HCT116 (cell line): Measurements from ENCODE around the gene TRPM5. TPM values are rescaled to one million over a fixed set of nuclear protein-coding genes. Genes with fewer than 3 reads are reported as not detected.

Experiments used
- ATAC-seq: fragments of 200-7000 bp; cut with Tn5 transposase; 2 replicates; pipeline ENCODE4 v1.9.1; 2020; ENCODE audit warnings: mild to moderate bottlenecking, moderate library complexity
- BruUV-seq: library from RNA; stranded (reverse); fragments of 400-500 nt; replicated peaks from 2 replicates; lab custom pipeline; 2021; lab: Mats Ljungman, UMichigan
- CTCF ChIA-PET: fragments of 300-600 bp; sonication (Branson Sonifier 250); formaldehyde crosslinking; loops from one replicate; lab custom pipeline; 2021; ENCODE audit warnings: antibody characterized with exemption; lab: Charles Lee
- POLR2A ChIA-PET: fragments of 300-600, 350-600 bp; sonication (Branson Sonifier 250); formaldehyde crosslinking; loops from one replicate; lab custom pipeline; 2021; ENCODE audit warnings: antibody characterized with exemption; lab: Charles Lee
- RAD21 ChIA-PET, 2 experiments: fragments of 300-600 bp; sonication (Branson Sonifier 250); formaldehyde crosslinking; loops; one replicate each; lab custom pipeline; 2023; ENCODE audit warnings: low total read pairs in 2 of 2; ENCODE audit not compliant: uncharacterized antibody in 2 of 2, unreplicated experiment in 2 of 2, low non-redundant PET in 1 of 2; lab: Charles Lee
- DNase-seq: peaks from one replicate; pipeline ENCODE4 v3.0.0-alpha.2; 2010; ENCODE audit warnings: low read depth, low spot score
- H2AFZ ChIP-seq: fragments of 200-600 bp; shearing (Covaris generic), sonication (generic); 2 replicates; pipeline ENCODE4 v1.6.1; 2017; ENCODE audit warnings: low read depth, mixed run types, mixed read lengths, antibody characterized with exemption, low read length; ENCODE audit not compliant: poor library complexity, severe bottlenecking
- H3K27ac ChIP-seq: 2 replicates; pipeline ENCODE4 v1.5.1; 2012; ENCODE audit warnings: low read depth, low read length
- H3K27me3 ChIP-seq: fragments of 200-600 bp; sonication (generic); 2 replicates; pipeline ENCODE4 v1.6.1; 2016; ENCODE audit warnings: mixed run types, low read length, mixed read lengths; ENCODE audit not compliant: insufficient read depth
- H3K36me3 ChIP-seq, 2 experiments: fragments of 200-500 bp in 1 of 2; fragments of 200-600 bp in 1 of 2; sonication (Bioruptor generic) in 1 of 2; sonication (generic) in 1 of 2; 2 replicates each; pipeline versions ENCODE4 v1.5.1 to v1.6.1; 2014 to 2016; ENCODE audit warnings: low read length in 2 of 2, inconsistent platforms in 1 of 2, mixed read lengths in 1 of 2, mixed run types in 1 of 2; ENCODE audit not compliant: insufficient read depth in 2 of 2, control insufficient read depth in 1 of 2
- H3K4me1 ChIP-seq, 2 experiments: fragments of 200-600 bp in 1 of 2; sonication (generic) in 1 of 2; 2 replicates each; pipeline versions ENCODE4 v1.5.1 to v1.6.1; 2012 to 2017; ENCODE audit warnings: low read length in 2 of 2, inconsistent platforms in 1 of 2, mild to moderate bottlenecking in 1 of 2, mixed read lengths in 1 of 2, mixed run types in 1 of 2, moderate library complexity in 1 of 2; ENCODE audit not compliant: insufficient read depth in 2 of 2, control insufficient read depth in 1 of 2
- H3K4me2 ChIP-seq: fragments of 200-600 bp; sonication (generic); 2 replicates; pipeline ENCODE4 v1.6.1; 2017; ENCODE audit warnings: mixed run types, low read length, mixed read lengths
- H3K4me3 ChIP-seq, 2 experiments: fragments of 200-600 bp in 1 of 2; sonication (generic) in 1 of 2; replicated peaks in 1 of 2; 2 replicates each; pipeline ENCODE4 v1.5.1; 2011 to 2016; ENCODE audit warnings: low read length in 2 of 2, control low read depth in 1 of 2, low read depth in 1 of 2, mild to moderate bottlenecking in 1 of 2, mixed read lengths in 1 of 2, mixed run types in 1 of 2
- H3K79me2 ChIP-seq: fragments of 200-600 bp; sonication (generic); 2 replicates; pipeline ENCODE4 v1.6.1; 2017; ENCODE audit warnings: mild to moderate bottlenecking, mixed run types, low read length, moderate library complexity, mixed read lengths; ENCODE audit not compliant: insufficient read depth
- H3K9ac ChIP-seq: fragments of 200-600 bp; sonication (generic); 2 replicates; pipeline ENCODE4 v1.6.1; 2016; ENCODE audit warnings: low read length, mixed read lengths
- H3K9me2 ChIP-seq: fragments of 200-600 bp; sonication (generic), shearing (Covaris generic); 2 replicates; pipeline ENCODE4 v1.6.1; 2017; ENCODE audit warnings: mixed run types, mild to moderate bottlenecking, moderate library complexity; ENCODE audit not compliant: insufficient read depth
- H3K9me3 ChIP-seq, 2 experiments: fragments of 200-500 bp in 1 of 2; fragments of 200-600 bp in 1 of 2; sonication (Bioruptor generic) in 1 of 2; sonication (generic) in 1 of 2; 2 replicates each; pipeline ENCODE4 v1.6.1; 2014 to 2017; ENCODE audit warnings: low read length in 2 of 2, mixed read lengths in 2 of 2, inconsistent platforms in 1 of 2, low read depth in 1 of 2, mild to moderate bottlenecking in 1 of 2, mixed run types in 1 of 2, moderate library complexity in 1 of 2; ENCODE audit not compliant: control insufficient read depth in 1 of 2, insufficient read depth in 1 of 2
- H4K20me1 ChIP-seq: fragments of 200-600 bp; sonication (generic), shearing (Covaris generic); 2 replicates; pipeline ENCODE4 v1.6.1; 2017; ENCODE audit warnings: mixed run types, mild to moderate bottlenecking, moderate library complexity; ENCODE audit not compliant: insufficient read depth
- EZH2 ChIP-seq: fragments of 200-600 bp; sonication (generic); IDR thresholded peaks from 2 replicates; pipeline ENCODE4 v1.6.1; 2017; ENCODE audit warnings: antibody characterized with exemption, mixed run types
- POLR2AphosphoS5 ChIP-seq: IDR thresholded peaks from 2 replicates; pipeline ENCODE4 v1.6.1; 2011; ENCODE audit warnings: mild to moderate bottlenecking, low read depth, low read length, moderate library complexity
- RAD21 ChIP-seq: IDR thresholded peaks from 2 replicates; pipeline ENCODE4 v1.6.1; 2012; ENCODE audit warnings: low read depth, mild to moderate bottlenecking
- TCF7L2 ChIP-seq: IDR thresholded peaks from 2 replicates; pipeline ENCODE4 v1.7.0; 2011; ENCODE audit warnings: borderline replicate concordance, inconsistent platforms; ENCODE audit not compliant: insufficient read depth, insufficient read length; ENCODE audit errors: extremely low read depth
- YY1 ChIP-seq: IDR thresholded peaks from 2 replicates; pipeline ENCODE4 v1.6.1; 2011; ENCODE audit warnings: low read length, low read depth, moderate library complexity, mild to moderate bottlenecking; ENCODE audit not compliant: insufficient replicate concordance; ENCODE audit errors: extremely low read depth
- intact Hi-C: fragments of 100-400 bp; cut with micrococcal nuclease; formaldehyde crosslinking; loops from 2 replicates; pipeline ENCODE4 v1.10.0; 2022
- total RNA-seq: library from RNA; stranded (reverse); gene quantifications from one replicate; pipeline ENCODE4 v1.2.1, GENCODE V29; 2021; ENCODE audit not compliant: unreplicated experiment
- TF ChIP-seq, protein P1 (sequence below): IDR thresholded peaks from 2 replicates; pipeline ENCODE4 v1.6.1; 2012
- TF ChIP-seq, protein P2 (sequence below): IDR thresholded peaks from 2 replicates; pipeline ENCODE4 v1.6.1; 2012
- TF ChIP-seq, protein P3 (sequence below): IDR thresholded peaks from 2 replicates; pipeline ENCODE4 v1.6.1; 2011; ENCODE audit warnings: mild to moderate bottlenecking, low read length, moderate library complexity; ENCODE audit not compliant: insufficient replicate concordance; ENCODE audit errors: extremely low read depth

TRPM5 gene
- total RNA-seq, 1 experiment from 2014 or later, result 0.07 TPM

DNA sequence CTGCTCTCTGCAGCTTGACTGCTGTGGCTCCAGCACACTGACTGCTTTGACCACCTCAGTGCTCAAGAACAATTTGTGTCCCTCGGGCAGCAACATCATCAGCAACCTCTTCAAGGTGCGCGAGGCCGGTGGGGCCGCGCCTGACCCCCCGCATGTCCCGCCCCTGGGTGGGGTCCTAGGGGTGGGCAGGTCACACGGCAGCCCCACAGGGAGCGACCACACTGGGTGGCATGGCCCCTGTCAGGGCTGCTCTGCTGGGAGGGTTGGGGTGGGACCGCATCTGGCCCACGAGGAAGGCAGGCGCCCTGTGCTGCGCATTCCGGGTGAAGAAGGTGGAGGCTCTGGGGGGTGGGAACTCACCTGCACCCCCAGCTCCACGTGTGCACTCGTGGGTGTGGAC lies 48.5 kb downstream of the TRPM5 start:
- Histone ChIP-seq H3K79me2 (peaks cover 39% of the 10 kb centered on the region), H3K9ac (no peak overlapping the region), H3K27me3 (no peaks in the 10 kb centered on the region), H2AFZ (no peak overlapping the region), H3K27ac (no peak overlapping the region), H3K4me3 (no peak overlapping the region), H3K4me2 (no peak overlapping the region), H3K9me3 (no peaks in the 10 kb centered on the region), H3K9me2 (no peaks in the 10 kb centered on the region), H3K36me3 (peaks cover 13 to 15% of the 10 kb centered on the region in 2 experiments; a peak in 3 of 4 replicates), H3K4me1 (peaks cover 10 to 18% of the 10 kb centered on the region in 2 experiments)
- CTCF ChIA-PET, result no interaction called here
- DNase-seq (no peak), ATAC-seq (no peak)
- RAD21 ChIA-PET, result no interaction called here
- POLR2A ChIA-PET, result no interaction called here
- no TSS peak for BruUV-seq
- intact Hi-C loops, result no loop called here
- no peak for TF ChIP-seq YY1
- no peak for TF ChIP-seq EZH2
- TF ChIP-seq, protein P1, sequence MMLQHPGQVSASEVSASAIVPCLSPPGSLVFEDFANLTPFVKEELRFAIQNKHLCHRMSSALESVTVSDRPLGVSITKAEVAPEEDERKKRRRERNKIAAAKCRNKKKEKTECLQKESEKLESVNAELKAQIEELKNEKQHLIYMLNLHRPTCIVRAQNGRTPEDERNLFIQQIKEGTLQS, result no peak
- TF ChIP-seq, protein P2, sequence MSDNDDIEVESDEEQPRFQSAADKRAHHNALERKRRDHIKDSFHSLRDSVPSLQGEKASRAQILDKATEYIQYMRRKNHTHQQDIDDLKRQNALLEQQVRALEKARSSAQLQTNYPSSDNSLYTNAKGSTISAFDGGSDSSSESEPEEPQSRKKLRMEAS, result no peak
- TF ChIP-seq, protein P3, sequence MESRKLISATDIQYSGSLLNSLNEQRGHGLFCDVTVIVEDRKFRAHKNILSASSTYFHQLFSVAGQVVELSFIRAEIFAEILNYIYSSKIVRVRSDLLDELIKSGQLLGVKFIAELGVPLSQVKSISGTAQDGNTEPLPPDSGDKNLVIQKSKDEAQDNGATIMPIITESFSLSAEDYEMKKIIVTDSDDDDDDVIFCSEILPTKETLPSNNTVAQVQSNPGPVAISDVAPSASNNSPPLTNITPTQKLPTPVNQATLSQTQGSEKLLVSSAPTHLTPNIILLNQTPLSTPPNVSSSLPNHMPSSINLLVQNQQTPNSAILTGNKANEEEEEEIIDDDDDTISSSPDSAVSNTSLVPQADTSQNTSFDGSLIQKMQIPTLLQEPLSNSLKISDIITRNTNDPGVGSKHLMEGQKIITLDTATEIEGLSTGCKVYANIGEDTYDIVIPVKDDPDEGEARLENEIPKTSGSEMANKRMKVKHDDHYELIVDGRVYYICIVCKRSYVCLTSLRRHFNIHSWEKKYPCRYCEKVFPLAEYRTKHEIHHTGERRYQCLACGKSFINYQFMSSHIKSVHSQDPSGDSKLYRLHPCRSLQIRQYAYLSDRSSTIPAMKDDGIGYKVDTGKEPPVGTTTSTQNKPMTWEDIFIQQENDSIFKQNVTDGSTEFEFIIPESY, result no peak
- TF ChIP-seq TCF7L2, result no peak
- no peak for TF ChIP-seq POLR2AphosphoS5
- TF ChIP-seq RAD21, result no peak
- TF ChIP-seq, all 23 proteins: peak for 0
- no peaks in the 10 kb centered on the region for H4K20me1 ChIP-seq
